GM23338 (cell line): ENCODE measurements around the gene RNLS. TPM values are rescaled to one million over a fixed set of nuclear protein-coding genes. Genes with fewer than 3 reads are reported as not detected.
A peak's percentile ranks its signal among the peaks of the same experiment; 100 is the strongest.

Source experiments
- ATAC-seq: fragments of 200-7000 bp; cut with Tn5 transposase; 3 replicates; pipeline ENCODE4 v1.9.1; 2020
- DNase-seq: peaks from one replicate; pipeline ENCODE4 v3.0.0-alpha.2; 2015; ENCODE audit warnings: low spot score
- H2AFZ ChIP-seq: fragments of 200-600 bp; sonication (generic); 2 replicates; pipeline ENCODE4 v1.8.0; 2016; ENCODE audit warnings: antibody characterized with exemption, mild to moderate bottlenecking, moderate library complexity
- H3F3A ChIP-seq: fragments of 200-600 bp; sonication (generic); replicated peaks from 2 replicates; pipeline ENCODE4 v1.8.0; 2017; ENCODE audit warnings: antibody characterized with exemption, mixed run types, low read depth
- H3K27ac ChIP-seq: fragments of 200-600 bp; sonication (generic); 2 replicates; pipeline ENCODE4 v1.6.1; 2016; ENCODE audit warnings: low read depth
- H3K27me3 ChIP-seq: fragments of 200-600 bp; sonication (generic); 2 replicates; pipeline ENCODE4 v1.8.0; 2016; ENCODE audit warnings: mild to moderate bottlenecking, mixed run types, moderate library complexity; ENCODE audit not compliant: insufficient read depth
- H3K36me3 ChIP-seq: fragments of 200-600 bp; sonication (generic); 2 replicates; pipeline ENCODE4 v1.8.0; 2016; ENCODE audit warnings: mild to moderate bottlenecking; ENCODE audit not compliant: insufficient read depth
- H3K4me1 ChIP-seq: fragments of 200-600 bp; sonication (generic); 2 replicates; pipeline ENCODE4 v1.8.0; 2016; ENCODE audit warnings: mild to moderate bottlenecking, moderate library complexity; ENCODE audit not compliant: insufficient read depth
- H3K4me2 ChIP-seq: fragments of 200-600 bp; sonication (generic); 2 replicates; pipeline ENCODE4 v1.7.1; 2017; ENCODE audit warnings: mixed run types
- H3K4me3 ChIP-seq: fragments of 200-600 bp; sonication (generic); 2 replicates; pipeline ENCODE4 v1.6.1; 2016; ENCODE audit warnings: mixed run types
- H3K79me2 ChIP-seq: fragments of 200-600 bp; sonication (generic); replicated peaks from 2 replicates; pipeline ENCODE4 v1.8.0; 2017; ENCODE audit warnings: mild to moderate bottlenecking; ENCODE audit not compliant: insufficient read depth
- H3K9me2 ChIP-seq: fragments of 200-600 bp; sonication (generic); 2 replicates; pipeline ENCODE4 v1.8.0; 2017; ENCODE audit not compliant: insufficient read depth
- H4K20me1 ChIP-seq: fragments of 200-600 bp; sonication (generic); replicated peaks from 2 replicates; pipeline ENCODE4 v1.8.0; 2017; ENCODE audit warnings: mild to moderate bottlenecking; ENCODE audit not compliant: insufficient read depth
- H3K27ac Mint-ChIP-seq: 2 replicates; pipeline ENCODE4 v1.8.0; 2020; ENCODE audit warnings: inconsistent platforms, mild to moderate bottlenecking, moderate library complexity, mixed read lengths
- H3K27me3 Mint-ChIP-seq: 3 replicates; pipeline ENCODE4 v1.8.0; 2022; ENCODE audit warnings: low read depth, mild to moderate bottlenecking, moderate library complexity, mixed read lengths, inconsistent platforms; ENCODE audit not compliant: insufficient read depth, poor library complexity
- H3K36me3 Mint-ChIP-seq: 3 replicates; pipeline ENCODE4 v1.8.0; 2021; ENCODE audit warnings: low read depth, mild to moderate bottlenecking, inconsistent platforms, moderate library complexity, mixed read lengths
- H3K4me1 Mint-ChIP-seq: 3 replicates; pipeline ENCODE4 v1.8.0; 2020; ENCODE audit warnings: mild to moderate bottlenecking, inconsistent platforms, mixed read lengths
- H3K4me3 Mint-ChIP-seq: 3 replicates; pipeline ENCODE4 v1.8.0; 2021; ENCODE audit warnings: moderate library complexity, mild to moderate bottlenecking, inconsistent platforms, mixed read lengths
- H3K9me3 Mint-ChIP-seq: 3 replicates; pipeline ENCODE4 v1.8.0; 2020; ENCODE audit warnings: moderate library complexity, mild to moderate bottlenecking, inconsistent platforms, mixed read lengths
- CREB1 ChIP-seq: fragments of 250-450 bp; sonication (Bioruptor Pico); IDR thresholded peaks from 2 replicates; pipeline ENCODE4 v1.5.0; 2020; ENCODE audit warnings: low read depth, mild to moderate bottlenecking, moderate library complexity
- EZH2phosphoT487 ChIP-seq: fragments of 200-600 bp; sonication (generic); IDR thresholded peaks from one replicate; pipeline ENCODE4 v1.8.1; 2018; ENCODE audit warnings: antibody characterized with exemption; ENCODE audit not compliant: unreplicated experiment
- JUNB ChIP-seq: IDR thresholded peaks from one replicate; pipeline ENCODE4 v1.6.1; 2016; ENCODE audit warnings: antibody characterized with exemption; ENCODE audit not compliant: unreplicated experiment
- NANOG ChIP-seq: IDR thresholded peaks from 2 replicates; pipeline ENCODE4 v1.6.1; 2016; ENCODE audit warnings: antibody characterized with exemption, borderline replicate concordance
- POLR2AphosphoS5 ChIP-seq: IDR thresholded peaks from 2 replicates; pipeline ENCODE4 v1.6.1; 2016; ENCODE audit warnings: antibody characterized with exemption, low read depth
- STAT1 ChIP-seq: IDR thresholded peaks from one replicate; pipeline ENCODE4 v1.6.1; 2016; ENCODE audit warnings: antibody characterized with exemption; ENCODE audit not compliant: unreplicated experiment
- ZNF331 ChIP-seq: fragments of 250-450 bp; sonication (Bioruptor Pico); IDR thresholded peaks from 2 replicates; pipeline ENCODE4 v1.5.0; 2020; ENCODE audit warnings: low read depth, mild to moderate bottlenecking, moderate library complexity
- polyA plus RNA-seq: library from polyadenylated mRNA; unstranded; fragments of >200 nt; fragmentation: Nextera tagmentation; extraction: Ambion mirVana; gene quantifications from 2 replicates; pipeline ENCODE4 v1.2.1, GENCODE V29; 2016
- total RNA-seq: library from RNA; depleted of rRNA; stranded (reverse); fragments of >200 nt; shearing (Covaris generic); gene quantifications from 2 replicates; pipeline ENCODE4 v1.2.3, GENCODE V29; 2014
- TF ChIP-seq, protein P1 (sequence below): IDR thresholded peaks from 2 replicates; pipeline ENCODE4 v1.6.1; 2016; ENCODE audit warnings: antibody characterized with exemption
- TF ChIP-seq, protein P2 (sequence below): fragments of 250-450 bp; sonication (Bioruptor Pico); IDR thresholded peaks from 2 replicates; pipeline ENCODE4 v1.5.0; 2020; ENCODE audit warnings: mild to moderate bottlenecking, moderate library complexity
- TF ChIP-seq, protein P3 (sequence below): IDR thresholded peaks from one replicate; pipeline ENCODE4 v1.6.1; 2018; ENCODE audit warnings: antibody characterized with exemption; ENCODE audit not compliant: unreplicated experiment

Gene RNLS
- total and polyA plus RNA-seq, 2 experiments from 2014 or later, result 8.8 to 15.2 TPM

DNA sequence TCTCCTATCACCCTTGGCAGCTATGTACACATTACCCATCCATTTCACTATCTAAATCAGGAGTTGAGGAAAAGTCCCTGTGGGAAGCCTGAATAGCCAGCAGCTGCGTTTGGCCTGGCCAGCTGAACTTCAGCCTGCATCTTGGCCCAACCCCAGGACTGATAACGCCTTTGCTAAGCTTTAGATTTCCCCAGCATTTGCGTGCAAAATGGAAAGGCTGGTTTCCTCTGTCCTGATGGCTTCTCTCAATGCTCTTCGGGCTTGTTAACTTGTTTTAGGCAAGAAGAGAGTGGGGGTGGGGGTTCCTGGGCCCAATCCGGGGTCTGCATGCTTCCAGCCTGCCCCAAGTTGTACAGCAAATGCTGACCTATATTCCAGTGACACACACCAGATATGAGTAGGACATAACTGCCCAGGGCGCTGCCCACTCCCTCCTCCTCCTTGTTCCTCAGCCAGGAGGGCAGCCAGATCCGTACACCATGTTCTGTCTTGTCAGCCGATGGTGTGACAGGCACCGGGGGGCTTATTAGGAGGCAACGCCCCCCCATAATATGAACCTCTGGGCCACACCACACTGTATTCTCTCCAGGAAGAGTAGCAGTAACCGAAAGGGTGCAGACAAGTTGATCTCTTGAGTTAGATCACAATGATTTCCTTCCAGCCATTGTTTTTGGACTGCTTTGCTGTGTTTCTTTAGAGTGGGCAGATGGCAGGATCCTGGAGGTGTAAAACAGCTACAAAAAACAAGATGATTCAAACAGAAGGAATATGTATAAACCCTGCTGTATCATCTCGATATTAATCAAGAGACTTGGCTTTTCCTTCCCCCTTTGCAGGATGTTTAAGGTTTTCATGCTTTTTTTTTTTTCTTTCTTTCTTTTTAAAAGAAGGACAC lies 339.0 kb downstream of the RNLS start:
- Mint-ChIP-seq H3K27ac (no peak overlapping the region), H3K27me3 (no peaks in the 10 kb centered on the region)
- no peak overlapping the region for H3K4me2 ChIP-seq

DNA sequence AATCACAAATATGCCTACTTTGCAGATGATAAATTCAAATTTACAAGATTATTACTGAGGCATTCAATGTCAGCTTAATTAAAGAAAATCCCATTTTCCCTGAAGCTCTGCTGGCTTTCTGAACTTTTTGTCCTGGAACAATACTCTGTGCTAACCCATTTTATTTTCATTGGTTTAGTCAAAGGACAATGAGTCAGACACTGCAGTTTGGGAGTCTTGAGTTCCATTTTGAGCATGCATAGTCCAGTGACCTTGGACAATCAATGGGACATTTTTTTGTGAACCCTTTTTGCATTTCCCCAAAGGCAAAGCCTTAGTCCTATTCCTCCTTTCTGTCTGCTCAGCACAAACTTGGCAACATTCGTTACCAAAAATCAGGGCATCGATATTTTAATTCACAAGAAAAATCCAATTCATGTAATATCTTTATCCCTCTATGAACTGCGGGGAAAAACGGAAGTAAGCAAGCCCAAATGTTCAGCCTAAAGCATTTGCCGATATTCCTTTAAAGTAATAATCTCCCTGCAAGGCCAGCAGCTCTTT lies 339.8 kb downstream of the RNLS start:
- Histone ChIP-seq H3K4me1 (no peaks in the 10 kb centered on the region), H3K27ac (no peak overlapping the region), H3K79me2 (no peaks in the 10 kb centered on the region), H3F3A (no peaks in the 10 kb centered on the region), H4K20me1 (no peaks in the 10 kb centered on the region), H3K27me3 (no peaks in the 10 kb centered on the region), H3K36me3 (no peaks in the 10 kb centered on the region), H3K9me2 (no peaks in the 10 kb centered on the region), H3K4me3 (no peak overlapping the region), H3K4me2 (no peak overlapping the region), H2AFZ (no peak overlapping the region)
- Mint-ChIP-seq H3K27ac (no peak overlapping the region), H3K4me1 (peaks cover 2% of the 10 kb centered on the region; the same call in 1 of the 3 replicates), H3K36me3 (no peaks in the 10 kb centered on the region), H3K4me3 (no peak overlapping the region), H3K9me3 (no peaks in the 10 kb centered on the region), H3K27me3 (no peaks in the 10 kb centered on the region)
- DNase-seq, result no peak
- ATAC-seq, result no peak
- TF ChIP-seq POLR2AphosphoS5 (no peak), STAT1 (no peak), CREB1 (CRISPR knock-in tag) (no peak), NANOG (no peak)
- TF ChIP-seq, protein P1, sequence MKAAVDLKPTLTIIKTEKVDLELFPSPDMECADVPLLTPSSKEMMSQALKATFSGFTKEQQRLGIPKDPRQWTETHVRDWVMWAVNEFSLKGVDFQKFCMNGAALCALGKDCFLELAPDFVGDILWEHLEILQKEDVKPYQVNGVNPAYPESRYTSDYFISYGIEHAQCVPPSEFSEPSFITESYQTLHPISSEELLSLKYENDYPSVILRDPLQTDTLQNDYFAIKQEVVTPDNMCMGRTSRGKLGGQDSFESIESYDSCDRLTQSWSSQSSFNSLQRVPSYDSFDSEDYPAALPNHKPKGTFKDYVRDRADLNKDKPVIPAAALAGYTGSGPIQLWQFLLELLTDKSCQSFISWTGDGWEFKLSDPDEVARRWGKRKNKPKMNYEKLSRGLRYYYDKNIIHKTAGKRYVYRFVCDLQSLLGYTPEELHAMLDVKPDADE, result no peak
- TF ChIP-seq, protein P2, sequence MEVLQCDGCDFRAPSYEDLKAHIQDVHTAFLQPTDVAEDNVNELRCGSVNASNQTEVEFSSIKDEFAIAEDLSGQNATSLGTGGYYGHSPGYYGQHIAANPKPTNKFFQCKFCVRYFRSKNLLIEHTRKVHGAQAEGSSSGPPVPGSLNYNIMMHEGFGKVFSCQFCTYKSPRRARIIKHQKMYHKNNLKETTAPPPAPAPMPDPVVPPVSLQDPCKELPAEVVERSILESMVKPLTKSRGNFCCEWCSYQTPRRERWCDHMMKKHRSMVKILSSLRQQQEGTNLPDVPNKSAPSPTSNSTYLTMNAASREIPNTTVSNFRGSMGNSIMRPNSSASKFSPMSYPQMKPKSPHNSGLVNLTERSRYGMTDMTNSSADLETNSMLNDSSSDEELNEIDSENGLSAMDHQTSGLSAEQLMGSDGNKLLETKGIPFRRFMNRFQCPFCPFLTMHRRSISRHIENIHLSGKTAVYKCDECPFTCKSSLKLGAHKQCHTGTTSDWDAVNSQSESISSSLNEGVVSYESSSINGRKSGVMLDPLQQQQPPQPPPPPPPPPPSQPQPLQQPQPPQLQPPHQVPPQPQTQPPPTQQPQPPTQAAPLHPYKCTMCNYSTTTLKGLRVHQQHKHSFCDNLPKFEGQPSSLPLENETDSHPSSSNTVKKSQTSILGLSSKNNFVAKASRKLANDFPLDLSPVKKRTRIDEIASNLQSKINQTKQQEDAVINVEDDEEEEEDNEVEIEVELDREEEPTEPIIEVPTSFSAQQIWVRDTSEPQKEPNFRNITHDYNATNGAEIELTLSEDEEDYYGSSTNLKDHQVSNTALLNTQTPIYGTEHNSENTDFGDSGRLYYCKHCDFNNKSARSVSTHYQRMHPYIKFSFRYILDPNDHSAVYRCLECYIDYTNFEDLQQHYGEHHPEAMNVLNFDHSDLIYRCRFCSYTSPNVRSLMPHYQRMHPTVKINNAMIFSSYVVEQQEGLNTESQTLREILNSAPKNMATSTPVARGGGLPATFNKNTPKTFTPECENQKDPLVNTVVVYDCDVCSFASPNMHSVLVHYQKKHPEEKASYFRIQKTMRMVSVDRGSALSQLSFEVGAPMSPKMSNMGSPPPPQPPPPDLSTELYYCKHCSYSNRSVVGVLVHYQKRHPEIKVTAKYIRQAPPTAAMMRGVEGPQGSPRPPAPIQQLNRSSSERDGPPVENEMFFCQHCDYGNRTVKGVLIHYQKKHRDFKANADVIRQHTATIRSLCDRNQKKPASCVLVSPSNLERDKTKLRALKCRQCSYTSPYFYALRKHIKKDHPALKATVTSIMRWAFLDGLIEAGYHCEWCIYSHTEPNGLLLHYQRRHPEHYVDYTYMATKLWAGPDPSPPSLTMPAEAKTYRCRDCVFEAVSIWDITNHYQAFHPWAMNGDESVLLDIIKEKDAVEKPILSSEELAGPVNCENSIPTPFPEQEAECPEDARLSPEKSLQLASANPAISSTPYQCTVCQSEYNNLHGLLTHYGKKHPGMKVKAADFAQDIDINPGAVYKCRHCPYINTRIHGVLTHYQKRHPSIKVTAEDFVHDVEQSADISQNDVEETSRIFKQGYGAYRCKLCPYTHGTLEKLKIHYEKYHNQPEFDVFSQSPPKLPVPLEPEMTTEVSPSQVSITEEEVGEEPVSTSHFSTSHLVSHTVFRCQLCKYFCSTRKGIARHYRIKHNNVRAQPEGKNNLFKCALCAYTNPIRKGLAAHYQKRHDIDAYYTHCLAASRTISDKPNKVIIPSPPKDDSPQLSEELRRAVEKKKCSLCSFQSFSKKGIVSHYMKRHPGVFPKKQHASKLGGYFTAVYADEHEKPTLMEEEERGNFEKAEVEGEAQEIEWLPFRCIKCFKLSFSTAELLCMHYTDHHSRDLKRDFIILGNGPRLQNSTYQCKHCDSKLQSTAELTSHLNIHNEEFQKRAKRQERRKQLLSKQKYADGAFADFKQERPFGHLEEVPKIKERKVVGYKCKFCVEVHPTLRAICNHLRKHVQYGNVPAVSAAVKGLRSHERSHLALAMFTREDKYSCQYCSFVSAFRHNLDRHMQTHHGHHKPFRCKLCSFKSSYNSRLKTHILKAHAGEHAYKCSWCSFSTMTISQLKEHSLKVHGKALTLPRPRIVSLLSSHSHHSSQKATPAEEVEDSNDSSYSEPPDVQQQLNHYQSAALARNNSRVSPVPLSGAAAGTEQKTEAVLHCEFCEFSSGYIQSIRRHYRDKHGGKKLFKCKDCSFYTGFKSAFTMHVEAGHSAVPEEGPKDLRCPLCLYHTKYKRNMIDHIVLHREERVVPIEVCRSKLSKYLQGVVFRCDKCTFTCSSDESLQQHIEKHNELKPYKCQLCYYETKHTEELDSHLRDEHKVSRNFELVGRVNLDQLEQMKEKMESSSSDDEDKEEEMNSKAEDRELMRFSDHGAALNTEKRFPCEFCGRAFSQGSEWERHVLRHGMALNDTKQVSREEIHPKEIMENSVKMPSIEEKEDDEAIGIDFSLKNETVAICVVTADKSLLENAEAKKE, result no peak
- TF ChIP-seq, protein P3, sequence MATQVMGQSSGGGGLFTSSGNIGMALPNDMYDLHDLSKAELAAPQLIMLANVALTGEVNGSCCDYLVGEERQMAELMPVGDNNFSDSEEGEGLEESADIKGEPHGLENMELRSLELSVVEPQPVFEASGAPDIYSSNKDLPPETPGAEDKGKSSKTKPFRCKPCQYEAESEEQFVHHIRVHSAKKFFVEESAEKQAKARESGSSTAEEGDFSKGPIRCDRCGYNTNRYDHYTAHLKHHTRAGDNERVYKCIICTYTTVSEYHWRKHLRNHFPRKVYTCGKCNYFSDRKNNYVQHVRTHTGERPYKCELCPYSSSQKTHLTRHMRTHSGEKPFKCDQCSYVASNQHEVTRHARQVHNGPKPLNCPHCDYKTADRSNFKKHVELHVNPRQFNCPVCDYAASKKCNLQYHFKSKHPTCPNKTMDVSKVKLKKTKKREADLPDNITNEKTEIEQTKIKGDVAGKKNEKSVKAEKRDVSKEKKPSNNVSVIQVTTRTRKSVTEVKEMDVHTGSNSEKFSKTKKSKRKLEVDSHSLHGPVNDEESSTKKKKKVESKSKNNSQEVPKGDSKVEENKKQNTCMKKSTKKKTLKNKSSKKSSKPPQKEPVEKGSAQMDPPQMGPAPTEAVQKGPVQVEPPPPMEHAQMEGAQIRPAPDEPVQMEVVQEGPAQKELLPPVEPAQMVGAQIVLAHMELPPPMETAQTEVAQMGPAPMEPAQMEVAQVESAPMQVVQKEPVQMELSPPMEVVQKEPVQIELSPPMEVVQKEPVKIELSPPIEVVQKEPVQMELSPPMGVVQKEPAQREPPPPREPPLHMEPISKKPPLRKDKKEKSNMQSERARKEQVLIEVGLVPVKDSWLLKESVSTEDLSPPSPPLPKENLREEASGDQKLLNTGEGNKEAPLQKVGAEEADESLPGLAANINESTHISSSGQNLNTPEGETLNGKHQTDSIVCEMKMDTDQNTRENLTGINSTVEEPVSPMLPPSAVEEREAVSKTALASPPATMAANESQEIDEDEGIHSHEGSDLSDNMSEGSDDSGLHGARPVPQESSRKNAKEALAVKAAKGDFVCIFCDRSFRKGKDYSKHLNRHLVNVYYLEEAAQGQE, result no peak

More for the DNA sequence above, 339.0 kb downstream of the RNLS start:
- peak overlapping the region; percentile 76; the same call in 1 of the 2 replicates for H2AFZ ChIP-seq
- no peak overlapping the region for H3K27ac ChIP-seq
- Mint-ChIP-seq H3K36me3 (no peaks in the 10 kb centered on the region), H3K4me3 (no peak overlapping the region), H3K9me3 (no peaks in the 10 kb centered on the region), H3K4me1 (peaks cover 2% of the 10 kb centered on the region; the same call in 1 of the 3 replicates)
- H3K9me2 ChIP-seq, result no peaks in the 10 kb centered on the region
- ATAC-seq (no peak), DNase-seq (no peak)
- no peaks in the 10 kb centered on the region for H3K4me1 ChIP-seq
- no peak for TF ChIP-seq ZNF331
- TF ChIP-seq EZH2phosphoT487, result no peak
- TF ChIP-seq JUNB, result no peak
- H3F3A ChIP-seq, result no peaks in the 10 kb centered on the region
- H3K27me3 ChIP-seq, result no peaks in the 10 kb centered on the region
- H3K79me2 ChIP-seq, result no peaks in the 10 kb centered on the region
- no peaks in the 10 kb centered on the region for H4K20me1 ChIP-seq
- H3K36me3 ChIP-seq, result no peaks in the 10 kb centered on the region
- H3K4me3 ChIP-seq, result no peak overlapping the region
